Body of pancreas (tissue), 4 donors: Measurements from ENCODE around the gene SEMA6A.

Experiments
- POLR2A ChIP-seq, 3 donors: fragments of 450-650 bp; IDR thresholded peaks; one replicate each; pipeline ENCODE4 v1.6.1; 2016; ENCODE audit warnings: antibody characterized with exemption in 3 of 3, mild to moderate bottlenecking in 2 of 3
- TF ChIP-seq, protein P1 (sequence below), 7 experiments: fragments of 450-650 bp in 4 of 7; fragments of 200-600 bp in 3 of 7; sonication (generic) in 3 of 7; IDR thresholded peaks; one replicate each; pipeline ENCODE4 v1.5.1; 2016 to 2019; ENCODE audit warnings: antibody characterized with exemption in 7 of 7

DNA sequence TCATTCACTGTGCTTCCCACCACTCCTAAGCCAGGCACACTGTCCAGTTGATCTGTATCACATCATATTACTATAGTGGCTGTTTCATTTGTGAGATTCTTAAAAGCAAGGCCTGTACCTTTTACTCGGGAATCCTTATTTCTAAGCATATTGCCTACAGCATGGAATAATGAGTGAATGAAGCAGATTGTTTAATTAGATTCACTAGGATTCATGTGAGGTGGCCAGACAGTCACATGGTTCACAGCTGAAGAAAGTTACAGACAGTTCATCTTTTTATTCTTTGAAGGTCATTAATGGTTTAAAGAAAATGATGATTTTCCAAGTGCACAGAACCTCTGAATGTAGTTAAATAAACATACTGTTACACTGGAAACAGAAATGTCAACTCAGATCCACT, 24.3 kb upstream of the SEMA6A start:
- TF ChIP-seq, protein P1, sequence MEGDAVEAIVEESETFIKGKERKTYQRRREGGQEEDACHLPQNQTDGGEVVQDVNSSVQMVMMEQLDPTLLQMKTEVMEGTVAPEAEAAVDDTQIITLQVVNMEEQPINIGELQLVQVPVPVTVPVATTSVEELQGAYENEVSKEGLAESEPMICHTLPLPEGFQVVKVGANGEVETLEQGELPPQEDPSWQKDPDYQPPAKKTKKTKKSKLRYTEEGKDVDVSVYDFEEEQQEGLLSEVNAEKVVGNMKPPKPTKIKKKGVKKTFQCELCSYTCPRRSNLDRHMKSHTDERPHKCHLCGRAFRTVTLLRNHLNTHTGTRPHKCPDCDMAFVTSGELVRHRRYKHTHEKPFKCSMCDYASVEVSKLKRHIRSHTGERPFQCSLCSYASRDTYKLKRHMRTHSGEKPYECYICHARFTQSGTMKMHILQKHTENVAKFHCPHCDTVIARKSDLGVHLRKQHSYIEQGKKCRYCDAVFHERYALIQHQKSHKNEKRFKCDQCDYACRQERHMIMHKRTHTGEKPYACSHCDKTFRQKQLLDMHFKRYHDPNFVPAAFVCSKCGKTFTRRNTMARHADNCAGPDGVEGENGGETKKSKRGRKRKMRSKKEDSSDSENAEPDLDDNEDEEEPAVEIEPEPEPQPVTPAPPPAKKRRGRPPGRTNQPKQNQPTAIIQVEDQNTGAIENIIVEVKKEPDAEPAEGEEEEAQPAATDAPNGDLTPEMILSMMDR (IDR thresholded peaks at IDR 0.05) = no peak
- no peak for TF ChIP-seq POLR2A (IDR thresholded peaks at IDR 0.05)
